Natural killer cell (primary cell): ENCODE measurements around the gene AGBL4. TPM values are rescaled to one million over a fixed set of nuclear protein-coding genes. Genes with fewer than 3 reads are reported as not detected.

Source experiments
- ATAC-seq, 3 donors: fragments of 150-1000 bp in 2 of 3; fragments of 200-7000 bp in 1 of 3; cut with Tn5 transposase; 1 replicate in 1 of 3; 2 replicates in 2 of 3; pipeline ENCODE4 v1.10.0; 2021; ENCODE audit warnings: mild to moderate bottlenecking in 2 of 3, moderate library complexity in 2 of 3
- DNase-seq, 2 donors: peaks; one replicate each; pipeline versions ENCODE4 v3.0.0 to v3.0.0-alpha.2; 2013 to 2021; ENCODE audit warnings: mixed read lengths in 1 of 2
- H3K27ac ChIP-seq: one replicate; pipeline ENCODE4 v1.5.1; 2013; ENCODE audit warnings: mild to moderate bottlenecking, low read length
- H3K27me3 ChIP-seq: one replicate; pipeline ENCODE4 v1.6.1; 2013; ENCODE audit warnings: low read length; ENCODE audit not compliant: control insufficient read depth, insufficient read depth
- H3K36me3 ChIP-seq: one replicate; pipeline ENCODE4 v1.6.1; 2013; ENCODE audit warnings: low read length; ENCODE audit not compliant: control insufficient read depth, insufficient read depth
- H3K4me1 ChIP-seq: one replicate; pipeline ENCODE4 v1.6.1; 2013; ENCODE audit warnings: low read length; ENCODE audit not compliant: control insufficient read depth, insufficient read depth
- H3K4me3 ChIP-seq: one replicate; pipeline ENCODE4 v1.5.1; 2013; ENCODE audit warnings: low read length
- H3K9me3 ChIP-seq: one replicate; pipeline ENCODE4 v1.6.1; 2013; ENCODE audit warnings: low read length; ENCODE audit not compliant: control insufficient read depth, insufficient read depth
- H3K27ac Mint-ChIP-seq, 2 donors: one replicate each; pipeline ENCODE4 v1.8.0; 2022; ENCODE audit warnings: mild to moderate bottlenecking in 2 of 2, mixed read lengths in 2 of 2, moderate library complexity in 1 of 2
- H3K27me3 Mint-ChIP-seq, 2 donors: one replicate each; pipeline ENCODE4 v1.8.0; 2022; ENCODE audit warnings: low read depth in 2 of 2, mixed read lengths in 2 of 2
- H3K36me3 Mint-ChIP-seq: one replicate; pipeline ENCODE4 v1.8.0; 2022; ENCODE audit warnings: mixed read lengths
- H3K4me1 Mint-ChIP-seq, 2 donors: one replicate each; pipeline ENCODE4 v1.8.0; 2022; ENCODE audit warnings: mixed read lengths in 2 of 2
- H3K4me3 Mint-ChIP-seq: one replicate; pipeline ENCODE4 v1.8.0; 2022; ENCODE audit warnings: mild to moderate bottlenecking, moderate library complexity, mixed read lengths
- H3K9me3 Mint-ChIP-seq, 2 donors: one replicate each; pipeline ENCODE4 v1.8.0; 2022; ENCODE audit warnings: mixed read lengths in 2 of 2
- CTCF ChIP-seq: fragments of 200-600 bp; IDR thresholded peaks from one replicate; pipeline ENCODE4 v1.8.0; 2022; ENCODE audit warnings: antibody characterized with exemption
- WGBS: methylation state at CpG from one replicate; pipeline ENCODE4 v1.1.7; 2013; ENCODE audit warnings: missing lambda C conversion rate; ENCODE audit not compliant: insufficient coverage; 5-methylcytosine and 5-hydroxymethylcytosine counted together
- intact Hi-C: fragments of 100-400 bp; cut with micrococcal nuclease; formaldehyde crosslinking; loops from one replicate; pipeline ENCODE4 v1.14.2; 2022
- total RNA-seq, 4 donors: library from RNA; stranded (reverse); fragments of 120-200 nt in 1 of 4; gene quantifications; one replicate each; pipeline versions ENCODE4 v1.2.3 to v1.2.4, GENCODE V29; 2013 to 2022

The AGBL4 gene
- total RNA-seq, 3 donors from 2014 or later (not counting 1 experiment from before 2014, with no cell fraction given), result not detected

GRCh38 chr1:48977273-48977672, 1046.5 kb downstream of the AGBL4 start:
- Mint-ChIP-seq H3K4me1 (no peaks in the 10 kb centered on the region), H3K36me3 (no peaks in the 10 kb centered on the region), H3K27me3 (peaks cover 0 to 2% of the 10 kb centered on the region in 2 donors), H3K9me3 (peaks cover 2 to 5% of the 10 kb centered on the region in 2 donors), H3K27ac (no peak overlapping the region), H3K4me3 (no peak overlapping the region)
- Histone ChIP-seq H3K27ac (no peak overlapping the region), H3K27me3 (no peaks in the 10 kb centered on the region), H3K36me3 (no peaks in the 10 kb centered on the region), H3K9me3 (no peaks in the 10 kb centered on the region), H3K4me3 (no peak overlapping the region), H3K4me1 (no peaks in the 10 kb centered on the region)
- intact Hi-C loops, result no loop called here
- no peak for TF ChIP-seq CTCF
- ATAC-seq (no peak), DNase-seq (no peak)
- 71% methylated on average over 2 of the region's 2 CpGs for WGBS

- no peaks in the 10 kb centered on the region for H3K4me1 Mint-ChIP-seq
- intact Hi-C loops, result no loop called here
- H3K4me3 Mint-ChIP-seq, result no peak overlapping the region
- Histone ChIP-seq H3K27ac (no peak overlapping the region), H3K4me1 (no peaks in the 10 kb centered on the region), H3K27me3 (no peaks in the 10 kb centered on the region), H3K36me3 (no peaks in the 10 kb centered on the region), H3K4me3 (no peak overlapping the region), H3K9me3 (no peaks in the 10 kb centered on the region)
- H3K36me3 Mint-ChIP-seq, result no peaks in the 10 kb centered on the region
- no peak overlapping the region for H3K27ac Mint-ChIP-seq
- no peak for TF ChIP-seq CTCF
- peaks cover 2 to 3% of the 10 kb centered on the region in 2 donors for H3K9me3 Mint-ChIP-seq
- 78% methylated on average over 1 of the region's 1 CpG for WGBS
- H3K27me3 Mint-ChIP-seq, result peaks cover 0 to 9% of the 10 kb centered on the region in 2 donors
- no peak for DNase-seq
- no peak for ATAC-seq
These were observed 1053.8 kb downstream of the AGBL4 start for GRCh38 chr1:48969971-48970370.

- Mint-ChIP-seq H3K36me3 (no peaks in the 10 kb centered on the region), H3K27me3 (peaks cover 0 to 9% of the 10 kb centered on the region in 2 donors), H3K4me3 (no peak overlapping the region), H3K4me1 (no peaks in the 10 kb centered on the region), H3K27ac (no peak overlapping the region), H3K9me3 (peaks cover 0 to 3% of the 10 kb centered on the region in 2 donors)
- H3K27ac ChIP-seq, result no peak overlapping the region
- intact Hi-C loops, result no loop called here
- H3K36me3 ChIP-seq, result no peaks in the 10 kb centered on the region
- TF ChIP-seq CTCF, result no peak
- WGBS, result 61% methylated on average over 2 of the region's 3 CpGs
- ATAC-seq (no peak), DNase-seq (no peak)
- no peaks in the 10 kb centered on the region for H3K27me3 ChIP-seq
- no peaks in the 10 kb centered on the region for H3K9me3 ChIP-seq
- no peak overlapping the region for H3K4me3 ChIP-seq
- H3K4me1 ChIP-seq, result no peaks in the 10 kb centered on the region
These were observed 1056.4 kb downstream of the AGBL4 start for GRCh38 chr1:48967318-48967717.

- H3K9me3 Mint-ChIP-seq, result peaks cover 0 to 3% of the 10 kb centered on the region in 2 donors
- H3K4me1 Mint-ChIP-seq, result no peaks in the 10 kb centered on the region
- Histone ChIP-seq H3K27ac (no peak overlapping the region), H3K36me3 (no peaks in the 10 kb centered on the region), H3K27me3 (no peaks in the 10 kb centered on the region), H3K4me3 (no peak overlapping the region), H3K4me1 (no peaks in the 10 kb centered on the region), H3K9me3 (no peaks in the 10 kb centered on the region)
- intact Hi-C loops, result no loop called here
- peaks cover 0 to 9% of the 10 kb centered on the region in 2 donors for H3K27me3 Mint-ChIP-seq
- H3K4me3 Mint-ChIP-seq, result no peak overlapping the region
- no peak for TF ChIP-seq CTCF
- H3K27ac Mint-ChIP-seq, result no peak overlapping the region
- no peaks in the 10 kb centered on the region for H3K36me3 Mint-ChIP-seq
- ATAC-seq, result no peak
- no peak for DNase-seq
These were observed 1057.2 kb downstream of the AGBL4 start for GRCh38 chr1:48966583-48966982.
